DOHH2 (cell line): ENCODE data around the gene BEST3.

Source experiments
- CTCF ChIP-seq: fragments of 200-600 bp; sonication (generic); IDR thresholded peaks from one replicate; pipeline ENCODE4 v1.5.1; 2014; ENCODE audit warnings: antibody characterized with exemption, mild to moderate bottlenecking, low read depth, low read length; ENCODE audit not compliant: poor library complexity, severe bottlenecking
- EZH2phosphoT487 ChIP-seq: fragments of 200-600 bp; sonication (generic); IDR thresholded peaks from 2 replicates; pipeline ENCODE4 v1.6.1; 2017; ENCODE audit warnings: borderline replicate concordance, mild to moderate bottlenecking, antibody characterized with exemption, low read length, moderate library complexity, mixed read lengths

GRCh38 chr12:69687390-69687789 is 11.7 kb downstream of the BEST3 start:
- TF ChIP-seq CTCF = no peak
- no peak for TF ChIP-seq EZH2phosphoT487
